ENCODE results near the gene GHR.

- no peak for TF ChIP-seq POLR2A (IDR thresholded peaks at IDR 0.05)
- TF ChIP-seq, protein P1, sequence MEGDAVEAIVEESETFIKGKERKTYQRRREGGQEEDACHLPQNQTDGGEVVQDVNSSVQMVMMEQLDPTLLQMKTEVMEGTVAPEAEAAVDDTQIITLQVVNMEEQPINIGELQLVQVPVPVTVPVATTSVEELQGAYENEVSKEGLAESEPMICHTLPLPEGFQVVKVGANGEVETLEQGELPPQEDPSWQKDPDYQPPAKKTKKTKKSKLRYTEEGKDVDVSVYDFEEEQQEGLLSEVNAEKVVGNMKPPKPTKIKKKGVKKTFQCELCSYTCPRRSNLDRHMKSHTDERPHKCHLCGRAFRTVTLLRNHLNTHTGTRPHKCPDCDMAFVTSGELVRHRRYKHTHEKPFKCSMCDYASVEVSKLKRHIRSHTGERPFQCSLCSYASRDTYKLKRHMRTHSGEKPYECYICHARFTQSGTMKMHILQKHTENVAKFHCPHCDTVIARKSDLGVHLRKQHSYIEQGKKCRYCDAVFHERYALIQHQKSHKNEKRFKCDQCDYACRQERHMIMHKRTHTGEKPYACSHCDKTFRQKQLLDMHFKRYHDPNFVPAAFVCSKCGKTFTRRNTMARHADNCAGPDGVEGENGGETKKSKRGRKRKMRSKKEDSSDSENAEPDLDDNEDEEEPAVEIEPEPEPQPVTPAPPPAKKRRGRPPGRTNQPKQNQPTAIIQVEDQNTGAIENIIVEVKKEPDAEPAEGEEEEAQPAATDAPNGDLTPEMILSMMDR (IDR thresholded peaks at IDR 0.05) = no peak
Measured at GRCh38 chr5:42680046-42680445, 256.8 kb downstream of the GHR start.
